GM18858 (cell line): Measurements from ENCODE around the gene IFNA17.
"Not testable (repeated sequence)": the region's sequence is repeated elsewhere in the genome, so short reads cannot be mapped to it uniquely, and the experiment has no call there.

Source experiments
- ATAC-seq: cut with Tn5 transposase; IDR thresholded peaks from one replicate; pipeline ENCODE4 v1.9.1; 2021; ENCODE audit not compliant: unreplicated experiment

IFNA17 gene

GRCh38 chr9:21210782-21211181 lies 17.2 kb downstream of the IFNA17 start:
- not testable (repeated sequence) for ATAC-seq

GRCh38 chr9:21210311-21210710 lies 17.7 kb downstream of the IFNA17 start:
- ATAC-seq, result no peak

GRCh38 chr9:21207043-21207442 lies 21.0 kb downstream of the IFNA17 start, which contains the start of gene IFNA10:
Gene IFNA10 (minus strand): TSS chr9:21207143. CDS start chr9:21207097, 46 bp downstream.
- ATAC-seq, result not testable (repeated sequence)

- no peak for ATAC-seq
Measured at GRCh38 chr9:21205204-21205603, 22.8 kb downstream of the IFNA17 start.

- not testable (repeated sequence) for ATAC-seq
Measured at GRCh38 chr9:21202105-21202504, 25.9 kb downstream of the IFNA17 start, which contains the start of gene IFNA7. Gene IFNA7 (minus strand): TSS chr9:21202205. CDS start chr9:21202165, 40 bp downstream.

GRCh38 chr9:21194867-21195776 lies 32.9 kb downstream of the IFNA17 start:
- peak; percentile 84 for ATAC-seq

GRCh38 chr9:21187487-21187886 lies 40.5 kb downstream of the IFNA17 start, which contains the start of gene IFNA4:
Gene IFNA4 (minus strand): TSS chr9:21187587. CDS start chr9:21187531, 56 bp downstream.
- not testable (repeated sequence) for ATAC-seq

- ATAC-seq, result peak; percentile 95
Measured at GRCh38 chr9:21182810-21183736, 44.9 kb downstream of the IFNA17 start.
